ENCODE measurements around the gene RPS6KA4. TPM values are rescaled to one million over a fixed set of nuclear protein-coding genes. Genes with fewer than 3 reads are reported as not detected.

The RPS6KA4 gene
- total RNA-seq, 1 experiment from 2014 or later = 17.6 TPM

DNA sequence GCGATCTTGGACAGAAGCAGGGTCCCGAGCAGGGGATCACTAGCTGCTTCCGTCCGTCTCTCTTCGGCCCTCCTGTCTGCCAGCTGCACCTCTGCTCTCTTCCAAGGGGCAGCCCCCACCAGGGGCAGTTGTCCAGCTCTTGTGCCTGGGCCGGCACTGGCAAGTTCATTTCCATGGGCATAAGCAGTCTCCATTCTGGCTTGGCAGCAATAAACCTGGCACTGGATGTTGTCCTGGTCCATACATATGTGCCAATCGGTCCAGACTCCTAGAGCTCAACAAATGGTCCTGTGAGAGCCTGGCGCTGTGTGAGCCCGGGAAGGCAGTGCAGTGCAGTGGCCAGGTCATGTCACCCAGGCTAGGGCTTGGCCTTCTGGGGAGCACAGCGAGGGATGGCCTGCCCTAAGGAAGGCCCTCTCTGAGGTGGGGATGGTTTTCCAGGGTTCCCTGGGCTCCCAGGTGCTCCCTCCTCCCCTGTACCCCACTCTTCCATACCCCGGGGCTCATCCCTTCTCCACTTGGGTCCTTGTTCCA lies 60.4 kb downstream of the RPS6KA4 start:
- H3K4me3 ChIP-seq (ENCODE audit: insufficient read depth, low read depth, low read length) = no peak overlapping the region
- DNase-seq = no peak

GRCh38 chr11:64419818-64420485 lies 61.0 kb downstream of the RPS6KA4 start:
- no peaks in the 10 kb centered on the region for H3K36me3 ChIP-seq (replicated peaks; ENCODE audit: control insufficient read depth, insufficient read depth, low read length)
- H3K27me3 ChIP-seq (ENCODE audit: control insufficient read depth, insufficient read depth, low read length) = no peaks in the 10 kb centered on the region
- DNase-seq = no peak
- H3K4me3 ChIP-seq (ENCODE audit: insufficient read depth, low read depth, low read length) = no peak overlapping the region

More for the DNA sequence above, 60.4 kb downstream of the RPS6KA4 start:
- H3K27me3 ChIP-seq (ENCODE audit: control insufficient read depth, insufficient read depth, low read length) = no peaks in the 10 kb centered on the region
- no peaks in the 10 kb centered on the region for H3K36me3 ChIP-seq (replicated peaks; ENCODE audit: control insufficient read depth, insufficient read depth, low read length)

Other genes with a start within 250 kb of the RPS6KA4 start
- gene MACROD1, start 193.0 kb upstream of the RPS6KA4 start, total RNA-seq (2014; rRNA removed; shearing (Covaris generic)) = 30.9 and 52.9 TPM in 2 replicates
- 263 and 278 TPM in 2 replicates for gene STIP1, start 173.0 kb upstream of the RPS6KA4 start, total RNA-seq (2014; rRNA removed; shearing (Covaris generic))
- gene FERMT3, start 152.4 kb upstream of the RPS6KA4 start, total RNA-seq (2014; rRNA removed; shearing (Covaris generic)) = 0.15 and 0.80 TPM in 2 replicates
- 75.6 and 76.0 TPM in 2 replicates for gene TRPT1, start 133.0 kb upstream of the RPS6KA4 start, total RNA-seq (2014; rRNA removed; shearing (Covaris generic))
- 73.3 and 75.9 TPM in 2 replicates for gene NUDT22, start 132.9 kb upstream of the RPS6KA4 start, total RNA-seq (2014; rRNA removed; shearing (Covaris generic))
- 12.0 and 18.0 TPM in 2 replicates for gene DNAJC4, start 128.6 kb upstream of the RPS6KA4 start, total RNA-seq (2014; rRNA removed; shearing (Covaris generic))
- gene VEGFB, start 124.6 kb upstream of the RPS6KA4 start, total RNA-seq (2014; rRNA removed; shearing (Covaris generic)) = 17.6 and 22.4 TPM in 2 replicates
- gene FKBP2, start 118.1 kb upstream of the RPS6KA4 start, total RNA-seq (2014; rRNA removed; shearing (Covaris generic)) = 62.0 and 63.8 TPM in 2 replicates
- 461 and 540 TPM in 2 replicates for gene PPP1R14B, start 112.2 kb upstream of the RPS6KA4 start, total RNA-seq (2014; rRNA removed; shearing (Covaris generic))
- gene PLCB3, start 107.6 kb upstream of the RPS6KA4 start, total RNA-seq (2014; rRNA removed; shearing (Covaris generic)) = 70.0 and 87.0 TPM in 2 replicates
- 46.0 and 71.8 TPM in 2 replicates for gene BAD, start 74.5 kb upstream of the RPS6KA4 start, total RNA-seq (2014; rRNA removed; shearing (Covaris generic))
- 26.3 and 29.5 TPM in 2 replicates for gene GPR137, start 73.3 kb upstream of the RPS6KA4 start, total RNA-seq (2014; rRNA removed; shearing (Covaris generic))
- not detected in 2 replicates for gene KCNK4, start 67.9 kb upstream of the RPS6KA4 start, total RNA-seq (2014; rRNA removed; shearing (Covaris generic))
- gene CATSPERZ, start 58.8 kb upstream of the RPS6KA4 start, total RNA-seq (2014; rRNA removed; shearing (Covaris generic)) = 0.38 and 1.00 TPM in 2 replicates
- 80.5 and 94.8 TPM in 2 replicates for gene ESRRA, start 53.6 kb upstream of the RPS6KA4 start, total RNA-seq (2014; rRNA removed; shearing (Covaris generic))
- 261 and 314 TPM in 2 replicates for gene TRMT112, start 41.6 kb upstream of the RPS6KA4 start, total RNA-seq (2014; rRNA removed; shearing (Covaris generic))
- 272 and 303 TPM in 2 replicates for gene PRDX5, start 41.0 kb upstream of the RPS6KA4 start, total RNA-seq (2014; rRNA removed; shearing (Covaris generic))
- 7.7 and 9.9 TPM in 2 replicates for gene CCDC88B, start 19.0 kb upstream of the RPS6KA4 start, total RNA-seq (2014; rRNA removed; shearing (Covaris generic))
- 0.67 TPM in 1 of 2 replicates, not detected in the other for gene SLC22A11, start 196.8 kb downstream of the RPS6KA4 start, total RNA-seq (2014; rRNA removed; shearing (Covaris generic))
- gene SLC22A12, start 232.1 kb downstream of the RPS6KA4 start, total RNA-seq (2014; rRNA removed; shearing (Covaris generic)) = not detected in 2 replicates

All from H7 (cell line).